Transverse colon (tissue), 4 donors: ENCODE measurements around the gene KRTAP10-8. TPM values are rescaled to one million over a fixed set of nuclear protein-coding genes. Genes with fewer than 3 reads are reported as not detected.
A peak's percentile ranks its signal among the peaks of the same experiment; 100 is the strongest.
"Not testable (repeated sequence)": the region's sequence is repeated elsewhere in the genome, so short reads cannot be mapped to it uniquely, and the experiment has no call there.

Experiments
- DNase-seq: peaks from one replicate; pipeline ENCODE4 v3.0.0-alpha.2; 2019
- H3K27ac ChIP-seq, 4 donors: fragments of 200-600 bp; sonication (generic); 2 replicates each; pipeline ENCODE4 v1.5.1; 2016 to 2018; ENCODE audit warnings: inconsistent platforms in 4 of 4
- H3K27me3 ChIP-seq: fragments of 200-600 bp; sonication (generic); 2 replicates; pipeline ENCODE4 v1.5.1; 2017; ENCODE audit warnings: inconsistent platforms
- H3K36me3 ChIP-seq, 4 donors: fragments of 200-600 bp; sonication (generic); 2 replicates each; pipeline ENCODE4 v1.5.1; 2017 to 2019; ENCODE audit warnings: inconsistent platforms in 4 of 4
- H3K4me1 ChIP-seq, 4 donors: fragments of 200-600 bp; sonication (generic); 2 replicates each; pipeline ENCODE4 v1.5.1; 2017 to 2020; ENCODE audit warnings: inconsistent platforms in 4 of 4
- H3K4me3 ChIP-seq, 4 donors: fragments of 200-600 bp; sonication (generic); 1 replicate in 1 of 4; 2 replicates in 3 of 4; pipeline versions ENCODE4 v1.5.1 to v1.6.1; 2017 to 2019; ENCODE audit warnings: inconsistent platforms in 4 of 4
- H3K9me3 ChIP-seq, 2 donors: fragments of 200-600 bp; sonication (generic); 2 replicates each; pipeline ENCODE4 v1.5.1; 2017 to 2019; ENCODE audit warnings: inconsistent platforms in 2 of 2
- CTCF ChIP-seq, 5 experiments: fragments of 200-600 bp in 3 of 5; fragments of 450-650 bp in 2 of 5; sonication (generic) in 3 of 5; IDR thresholded peaks; 1 replicate in 2 of 5; 2 replicates in 3 of 5; pipeline ENCODE4 v1.5.1; 2016 to 2017; ENCODE audit warnings: antibody characterized with exemption in 5 of 5, inconsistent platforms in 3 of 5, mild to moderate bottlenecking in 2 of 5, moderate library complexity in 1 of 5
- EP300 ChIP-seq: sonication (generic); formaldehyde crosslinking; IDR thresholded peaks from one replicate; pipeline ENCODE4 v1.6.1; 2017; ENCODE audit warnings: antibody characterized with exemption, low read depth
- POLR2A ChIP-seq: fragments of 450-650 bp; IDR thresholded peaks from one replicate; pipeline ENCODE4 v1.6.1; 2016; ENCODE audit warnings: antibody characterized with exemption, mild to moderate bottlenecking, moderate library complexity
- POLR2AphosphoS5 ChIP-seq, 3 donors: sonication (generic); formaldehyde crosslinking; IDR thresholded peaks; one replicate each; pipeline ENCODE4 v1.6.1; 2016; ENCODE audit warnings: antibody characterized with exemption in 3 of 3
- WGBS, 2 donors: methylation state at CpG; one replicate each; pipeline ENCODE4 v1.1.5; 2018; ENCODE audit warnings: low coverage in 1 of 2; 5-methylcytosine and 5-hydroxymethylcytosine counted together
- in situ Hi-C, 4 donors: fragments of 200-750 bp; cut with MboI; loops; one replicate each; pipeline versions ENCODE4 v1.15.0 to v1.15.1; 2017; ENCODE audit warnings: low sequenced_read_pairs in 3 of 4, low pct_ligation_motif_present in 1 of 4, low pct_unique_long_range_greater_than_20kb in 1 of 4
- intact Hi-C: fragments of 100-400 bp; cut with DNase I; formaldehyde crosslinking; loops from one replicate; pipeline ENCODE4 v1.15.1; 2023; ENCODE audit warnings: low total_unique reads
- total RNA-seq, 4 donors: library from RNA; depleted of rRNA; stranded (reverse); fragments of >200 nt; gene quantifications; one replicate each; pipeline ENCODE4 v1.1.0, GENCODE V29; 2016

The KRTAP10-8 gene
- total RNA-seq, 4 donors from 2014 or later: not detected

DNA sequence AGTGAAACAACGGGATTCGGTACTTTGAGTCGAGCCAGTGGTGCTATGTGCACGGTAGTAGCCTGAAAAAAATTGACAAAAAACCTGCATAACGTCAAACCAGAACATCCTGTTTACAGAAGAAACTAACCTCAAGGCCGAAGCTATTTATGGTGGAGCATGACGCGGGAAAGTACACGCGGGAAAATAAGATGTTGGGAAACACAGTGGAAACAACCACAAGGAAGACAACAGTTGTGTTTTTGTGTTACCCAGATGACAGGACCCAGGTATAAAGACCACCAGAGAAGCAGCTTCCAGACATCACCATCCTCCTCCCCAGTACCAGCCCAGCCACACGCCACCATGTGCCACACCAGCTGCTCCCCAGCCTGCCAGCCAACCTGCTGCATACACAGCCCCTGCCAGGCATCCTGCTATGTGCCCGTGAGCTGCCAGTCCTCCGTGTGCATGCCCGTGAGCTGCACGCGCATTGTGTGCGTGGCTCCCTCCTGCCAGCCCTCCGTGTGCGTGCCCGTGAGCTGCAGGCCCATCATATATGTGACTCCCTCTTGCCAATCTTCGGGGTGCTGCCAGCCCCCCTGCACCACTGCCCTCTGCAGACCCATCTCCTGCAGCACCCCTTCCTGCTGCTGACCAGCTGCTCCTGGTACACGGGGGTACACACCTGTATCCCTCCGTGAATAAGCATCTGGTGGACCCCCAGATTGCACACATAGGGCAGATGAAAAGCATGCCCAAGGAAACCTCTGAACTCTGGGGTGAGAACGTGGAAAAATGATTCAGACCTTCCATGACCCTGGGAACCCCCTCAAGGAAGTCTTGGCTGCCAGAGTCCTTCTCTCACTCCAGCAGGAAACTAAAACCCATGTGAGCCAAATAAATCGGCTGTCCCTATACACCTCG lies 46.0 kb downstream of the KRTAP10-8 start, which contains the start of gene KRTAP12-3:
Gene KRTAP12-3, plus strand, starts transcription at position 298 of the 906 bp plus-strand sequence. Its CDS starts 48 bp downstream, at position 346.
- in situ Hi-C loops: no loop called here
- H3K27ac ChIP-seq: peak within 1 kb of the TSS; percentile 23 to 40 (median 35)
- TF ChIP-seq POLR2A (no peak), EP300 (no peak)
- no peaks in the 10 kb centered on the region for H3K36me3 ChIP-seq
- H3K4me3 ChIP-seq: no peak within 1 kb of the TSS
- DNase-seq: no peak
- H3K27me3 ChIP-seq: peaks cover 20% of the 10 kb centered on the region
- WGBS, 2 donors: 61 to 65% methylated on average over 11 to 26 of the region's 26 CpGs
- intact Hi-C loops: no loop called here
- H3K9me3 ChIP-seq: no peaks in the 10 kb centered on the region
- no peaks in the 10 kb centered on the region for H3K4me1 ChIP-seq

- H3K4me3 ChIP-seq: no peak overlapping the region
- in situ Hi-C loops (no loop called here), intact Hi-C loops (no loop called here)
- peaks cover 20% of the 10 kb centered on the region for H3K27me3 ChIP-seq
- peaks cover 0 to 6% of the 10 kb centered on the region in 2 donors for H3K9me3 ChIP-seq
- H3K4me1 ChIP-seq: no peaks in the 10 kb centered on the region
- no peak for DNase-seq
- TF ChIP-seq CTCF (IDR thresholded peaks at IDR 0.05): no peak
- TF ChIP-seq EP300: no peak
- H3K36me3 ChIP-seq: no peaks in the 10 kb centered on the region
- peak overlapping the region in 2 of 4 donors; percentile 2 to 32 for H3K27ac ChIP-seq
- WGBS, 2 donors: 72 to 80% methylated on average over 1 to 5 of the region's 5 CpGs
Observed at GRCh38 chr21:44658541-44658910, 46.6 kb downstream of the KRTAP10-8 start.

- WGBS, 2 donors: 44 to 55% methylated on average over 4 to 11 of the region's 11 CpGs
- H3K4me3 ChIP-seq: no peak overlapping the region
- in situ Hi-C loops: no loop called here
- no peaks in the 10 kb centered on the region for H3K36me3 ChIP-seq
- DNase-seq: no peak
- H3K4me1 ChIP-seq: no peaks in the 10 kb centered on the region
- no peak overlapping the region for H3K27ac ChIP-seq
- peaks cover 20% of the 10 kb centered on the region for H3K27me3 ChIP-seq
- no peak for TF ChIP-seq POLR2A
- no peak for TF ChIP-seq POLR2AphosphoS5 (IDR thresholded peaks at IDR 0.05)
- TF ChIP-seq EP300: no peak
- no peak for TF ChIP-seq CTCF (IDR thresholded peaks at IDR 0.05)
- intact Hi-C loops: no loop called here
- peaks cover 0 to 6% of the 10 kb centered on the region in 2 donors for H3K9me3 ChIP-seq
Observed at GRCh38 chr21:44658913-44659595, 47.2 kb downstream of the KRTAP10-8 start.

DNA sequence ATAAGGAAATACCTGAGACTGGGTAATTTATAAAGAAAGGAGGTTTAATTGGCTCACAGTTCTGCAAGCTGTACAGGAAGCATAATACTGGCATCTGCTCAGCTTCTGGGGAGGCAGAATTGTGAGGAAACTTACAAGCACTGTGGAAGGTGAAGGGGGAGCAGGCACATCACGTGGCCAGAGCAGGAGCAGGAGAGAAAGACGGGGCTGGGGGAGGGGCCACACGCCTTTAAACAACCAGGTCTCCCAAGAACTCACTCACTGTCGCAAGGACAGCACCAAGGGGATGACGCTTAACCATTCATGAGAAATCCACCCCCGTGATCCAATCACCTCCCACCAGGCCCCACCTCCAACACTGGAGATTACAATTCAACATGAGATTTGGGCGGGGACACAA lies 49.7 kb downstream of the KRTAP10-8 start:
- H3K36me3 ChIP-seq, H3K4me1 ChIP-seq, in situ Hi-C loops, H3K4me3 ChIP-seq, H3K9me3 ChIP-seq, DNase-seq, H3K27ac ChIP-seq, intact Hi-C loops: not testable (repeated sequence)
- 44 to 47% methylated on average over 7 of the region's 7 CpGs for WGBS, 2 donors
- H3K27me3 ChIP-seq: peaks cover 20% of the 10 kb centered on the region

Other genes with a start within 250 kb of the KRTAP10-8 start
- 1 to 10 TPM; 4.4 to 6.7 (median 5.1) TPM for gene LRRC3, start 156.6 kb upstream of the KRTAP10-8 start, total RNA-seq
- not detected for gene KRTAP10-1, start 71.9 kb upstream of the KRTAP10-8 start, total RNA-seq
- not detected for gene KRTAP10-2, start 60.6 kb upstream of the KRTAP10-8 start, total RNA-seq
- not detected for gene KRTAP10-3, start 53.3 kb upstream of the KRTAP10-8 start, total RNA-seq
- not detected for gene KRTAP10-4, start 38.4 kb upstream of the KRTAP10-8 start, total RNA-seq
- gene KRTAP10-5, start 31.5 kb upstream of the KRTAP10-8 start, total RNA-seq: not detected
- not detected for gene KRTAP10-6, start 19.6 kb upstream of the KRTAP10-8 start, total RNA-seq
- not detected for gene KRTAP10-7, start 11.5 kb upstream of the KRTAP10-8 start, total RNA-seq
- gene KRTAP10-9, start 15.0 kb downstream of the KRTAP10-8 start, total RNA-seq: not detected
- not detected for gene KRTAP10-10, start 25.3 kb downstream of the KRTAP10-8 start, total RNA-seq
- gene KRTAP10-11, start 34.3 kb downstream of the KRTAP10-8 start, total RNA-seq: not detected
- gene KRTAP12-4, start 42.6 kb downstream of the KRTAP10-8 start, total RNA-seq: not detected
- gene KRTAP12-3, start 45.9 kb downstream of the KRTAP10-8 start, total RNA-seq: not detected
- not detected for gene KRTAP12-2, start 54.8 kb downstream of the KRTAP10-8 start, total RNA-seq
- gene KRTAP12-1, start 70.1 kb downstream of the KRTAP10-8 start, total RNA-seq: not detected
- not detected for gene KRTAP10-12, start 85.1 kb downstream of the KRTAP10-8 start, total RNA-seq
- gene TSPEAR, start 99.5 kb downstream of the KRTAP10-8 start, total RNA-seq: not detected
- gene UBE2G2, start 189.7 kb downstream of the KRTAP10-8 start, total RNA-seq: 10 to 100 TPM; 40.8 to 78.0 (median 60.5) TPM
- gene SUMO3, start 206.0 kb downstream of the KRTAP10-8 start, total RNA-seq: 10 to 100 TPM; 18.3 to 56.7 (median 38.1) TPM